Liver (tissue), 9 donors: ENCODE data around the gene MTHFD2. TPM values are rescaled to one million over a fixed set of nuclear protein-coding genes. Genes with fewer than 3 reads are reported as not detected.

Experiments used
- DNase-seq: peaks from one replicate; pipeline ENCODE4 v3.0.0-alpha.2; 2017; ENCODE audit warnings: low spot score
- H3K27ac ChIP-seq, 2 donors: one replicate each; pipeline ENCODE4 v1.7.0; 2013; ENCODE audit warnings: inconsistent platforms in 2 of 2, low read length in 2 of 2, control low read depth in 1 of 2, low read depth in 1 of 2, mild to moderate bottlenecking in 1 of 2
- H3K27me3 ChIP-seq, 4 donors: one replicate each; pipeline versions ENCODE4 v1.6.1 to v1.7.0; 2013; ENCODE audit warnings: low read length in 3 of 4, inconsistent platforms in 1 of 4, mild to moderate bottlenecking in 1 of 4, moderate library complexity in 1 of 4; ENCODE audit not compliant: control insufficient read depth in 4 of 4, insufficient read depth in 4 of 4
- H3K36me3 ChIP-seq, 4 donors: one replicate each; pipeline versions ENCODE4 v1.6.1 to v1.7.0; 2013; ENCODE audit warnings: low read length in 3 of 4, mild to moderate bottlenecking in 3 of 4, low read depth in 1 of 4, moderate library complexity in 1 of 4; ENCODE audit not compliant: control insufficient read depth in 4 of 4, insufficient read depth in 3 of 4
- H3K4me1 ChIP-seq, 4 donors: one replicate each; pipeline versions ENCODE4 v1.6.1 to v1.7.0; 2013; ENCODE audit warnings: low read length in 3 of 4, mild to moderate bottlenecking in 3 of 4, moderate library complexity in 1 of 4; ENCODE audit not compliant: control insufficient read depth in 4 of 4, insufficient read depth in 4 of 4
- H3K4me3 ChIP-seq, 3 donors: one replicate each; pipeline versions ENCODE4 v1.6.1 to v1.7.0; 2013; ENCODE audit warnings: low read length in 3 of 3, control low read depth in 1 of 3, low read depth in 1 of 3, mild to moderate bottlenecking in 1 of 3
- H3K9ac ChIP-seq, 2 donors: one replicate each; pipeline ENCODE4 v1.7.0; 2013; ENCODE audit warnings: low read length in 2 of 2, mild to moderate bottlenecking in 2 of 2, moderate library complexity in 2 of 2, control low read depth in 1 of 2, low read depth in 1 of 2
- H3K9me3 ChIP-seq, 4 donors: one replicate each; pipeline versions ENCODE4 v1.6.1 to v1.7.0; 2013; ENCODE audit warnings: low read length in 3 of 4; ENCODE audit not compliant: control insufficient read depth in 4 of 4
- FOXA1 ChIP-seq: IDR thresholded peaks from 2 replicates; pipeline ENCODE4 v1.6.1; 2016; ENCODE audit warnings: antibody characterized with exemption
- JUND ChIP-seq, 2 donors: IDR thresholded peaks; 2 replicates each; pipeline ENCODE4 v1.6.1; 2016; ENCODE audit warnings: antibody characterized with exemption in 2 of 2
- NR2F2 ChIP-seq: IDR thresholded peaks from 2 replicates; pipeline ENCODE4 v1.6.1; 2016; ENCODE audit warnings: antibody characterized with exemption
- RAD21 ChIP-seq, 2 donors: IDR thresholded peaks; 2 replicates each; pipeline ENCODE4 v1.6.1; 2016; ENCODE audit warnings: antibody characterized with exemption in 2 of 2, mild to moderate bottlenecking in 2 of 2
- SP1 ChIP-seq: IDR thresholded peaks from 2 replicates; pipeline ENCODE4 v1.6.1; 2018; ENCODE audit warnings: antibody characterized with exemption, mild to moderate bottlenecking
- TAF1 ChIP-seq: conservative IDR thresholded peaks from 2 replicates; pipeline ENCODE4 v1.6.1; 2016; ENCODE audit warnings: antibody characterized with exemption, mild to moderate bottlenecking
- YY1 ChIP-seq: IDR thresholded peaks from 2 replicates; pipeline ENCODE4 v1.6.1; 2016; ENCODE audit warnings: antibody characterized with exemption, mild to moderate bottlenecking
- ZBTB33 ChIP-seq: IDR thresholded peaks from 2 replicates; pipeline ENCODE4 v1.6.1; 2016; ENCODE audit warnings: antibody characterized with exemption
- WGBS: extraction: QIAGEN DNeasy Blood & Tissue Kit; methylation state at CpG from one replicate; pipeline ENCODE4 v1.1.7; 2013; 5-methylcytosine and 5-hydroxymethylcytosine counted together
- polyA plus RNA-seq, 2 donors: library from polyadenylated mRNA; stranded (reverse) in 1 of 2; unstranded in 1 of 2; fragments of 200-250 nt in 1 of 2; fragments of >200 nt in 1 of 2; fragmentation: Nextera tagmentation in 1 of 2; extraction: Ambion mirVana in 1 of 2; gene quantifications; one replicate each; pipeline versions ENCODE4 v1.2.1 to v1.2.3, GENCODE V29; 2013 to 2015
- total RNA-seq, 2 donors: library from RNA; depleted of rRNA; stranded (reverse); fragments of >200 nt; gene quantifications; one replicate each; pipeline ENCODE4 v1.2.3, GENCODE V29; 2014
- TF ChIP-seq, protein P1 (sequence below): IDR thresholded peaks from 2 replicates; pipeline ENCODE4 v1.6.1; 2016; ENCODE audit warnings: antibody characterized with exemption, mild to moderate bottlenecking
- TF ChIP-seq, protein P2 (sequence below): IDR thresholded peaks from 2 replicates; pipeline ENCODE4 v1.6.1; 2016; ENCODE audit warnings: antibody characterized with exemption
- TF ChIP-seq, protein P3 (sequence below): fragments of 150-350 bp; IDR thresholded peaks from 2 replicates; pipeline ENCODE4 v1.5.1; 2017; ENCODE audit warnings: improper control_type of control experiment, low read depth, low read length; ENCODE audit not compliant: missing input control
- donor health status: healthy.
- donor health status: healthy.
- donor health status: healthy.
- donor health status: healthy.
- donor health status: healthy.

The MTHFD2 gene
- total and polyA plus RNA-seq, 4 donors = 1.6 to 27.5 (median 2.8) TPM

- 95% methylated on average over 6 of the region's 6 CpGs for WGBS
- Histone ChIP-seq H3K9ac (no peak overlapping the region), H3K9me3 (no peaks in the 10 kb centered on the region), H3K27me3 (no peaks in the 10 kb centered on the region), H3K4me1 (no peaks in the 10 kb centered on the region), H3K27ac (no peak overlapping the region), H3K4me3 (no peak overlapping the region), H3K36me3 (no peaks in the 10 kb centered on the region)
- no peak for DNase-seq
- TF ChIP-seq, protein P1, sequence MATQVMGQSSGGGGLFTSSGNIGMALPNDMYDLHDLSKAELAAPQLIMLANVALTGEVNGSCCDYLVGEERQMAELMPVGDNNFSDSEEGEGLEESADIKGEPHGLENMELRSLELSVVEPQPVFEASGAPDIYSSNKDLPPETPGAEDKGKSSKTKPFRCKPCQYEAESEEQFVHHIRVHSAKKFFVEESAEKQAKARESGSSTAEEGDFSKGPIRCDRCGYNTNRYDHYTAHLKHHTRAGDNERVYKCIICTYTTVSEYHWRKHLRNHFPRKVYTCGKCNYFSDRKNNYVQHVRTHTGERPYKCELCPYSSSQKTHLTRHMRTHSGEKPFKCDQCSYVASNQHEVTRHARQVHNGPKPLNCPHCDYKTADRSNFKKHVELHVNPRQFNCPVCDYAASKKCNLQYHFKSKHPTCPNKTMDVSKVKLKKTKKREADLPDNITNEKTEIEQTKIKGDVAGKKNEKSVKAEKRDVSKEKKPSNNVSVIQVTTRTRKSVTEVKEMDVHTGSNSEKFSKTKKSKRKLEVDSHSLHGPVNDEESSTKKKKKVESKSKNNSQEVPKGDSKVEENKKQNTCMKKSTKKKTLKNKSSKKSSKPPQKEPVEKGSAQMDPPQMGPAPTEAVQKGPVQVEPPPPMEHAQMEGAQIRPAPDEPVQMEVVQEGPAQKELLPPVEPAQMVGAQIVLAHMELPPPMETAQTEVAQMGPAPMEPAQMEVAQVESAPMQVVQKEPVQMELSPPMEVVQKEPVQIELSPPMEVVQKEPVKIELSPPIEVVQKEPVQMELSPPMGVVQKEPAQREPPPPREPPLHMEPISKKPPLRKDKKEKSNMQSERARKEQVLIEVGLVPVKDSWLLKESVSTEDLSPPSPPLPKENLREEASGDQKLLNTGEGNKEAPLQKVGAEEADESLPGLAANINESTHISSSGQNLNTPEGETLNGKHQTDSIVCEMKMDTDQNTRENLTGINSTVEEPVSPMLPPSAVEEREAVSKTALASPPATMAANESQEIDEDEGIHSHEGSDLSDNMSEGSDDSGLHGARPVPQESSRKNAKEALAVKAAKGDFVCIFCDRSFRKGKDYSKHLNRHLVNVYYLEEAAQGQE = no peak
- TF ChIP-seq JUND (IDR thresholded peaks at IDR 0.05) = no peak
- no peak for TF ChIP-seq FOXA1
- TF ChIP-seq, protein P2, sequence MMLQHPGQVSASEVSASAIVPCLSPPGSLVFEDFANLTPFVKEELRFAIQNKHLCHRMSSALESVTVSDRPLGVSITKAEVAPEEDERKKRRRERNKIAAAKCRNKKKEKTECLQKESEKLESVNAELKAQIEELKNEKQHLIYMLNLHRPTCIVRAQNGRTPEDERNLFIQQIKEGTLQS = no peak
- TF ChIP-seq NR2F2 = no peak
- TF ChIP-seq, protein P3, sequence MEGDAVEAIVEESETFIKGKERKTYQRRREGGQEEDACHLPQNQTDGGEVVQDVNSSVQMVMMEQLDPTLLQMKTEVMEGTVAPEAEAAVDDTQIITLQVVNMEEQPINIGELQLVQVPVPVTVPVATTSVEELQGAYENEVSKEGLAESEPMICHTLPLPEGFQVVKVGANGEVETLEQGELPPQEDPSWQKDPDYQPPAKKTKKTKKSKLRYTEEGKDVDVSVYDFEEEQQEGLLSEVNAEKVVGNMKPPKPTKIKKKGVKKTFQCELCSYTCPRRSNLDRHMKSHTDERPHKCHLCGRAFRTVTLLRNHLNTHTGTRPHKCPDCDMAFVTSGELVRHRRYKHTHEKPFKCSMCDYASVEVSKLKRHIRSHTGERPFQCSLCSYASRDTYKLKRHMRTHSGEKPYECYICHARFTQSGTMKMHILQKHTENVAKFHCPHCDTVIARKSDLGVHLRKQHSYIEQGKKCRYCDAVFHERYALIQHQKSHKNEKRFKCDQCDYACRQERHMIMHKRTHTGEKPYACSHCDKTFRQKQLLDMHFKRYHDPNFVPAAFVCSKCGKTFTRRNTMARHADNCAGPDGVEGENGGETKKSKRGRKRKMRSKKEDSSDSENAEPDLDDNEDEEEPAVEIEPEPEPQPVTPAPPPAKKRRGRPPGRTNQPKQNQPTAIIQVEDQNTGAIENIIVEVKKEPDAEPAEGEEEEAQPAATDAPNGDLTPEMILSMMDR = no peak
- TF ChIP-seq ZBTB33 = no peak
- no peak for TF ChIP-seq YY1
- no peak for TF ChIP-seq SP1
Measured at GRCh38 chr2:74232426-74232825, 34.0 kb downstream of the MTHFD2 start.

DNA sequence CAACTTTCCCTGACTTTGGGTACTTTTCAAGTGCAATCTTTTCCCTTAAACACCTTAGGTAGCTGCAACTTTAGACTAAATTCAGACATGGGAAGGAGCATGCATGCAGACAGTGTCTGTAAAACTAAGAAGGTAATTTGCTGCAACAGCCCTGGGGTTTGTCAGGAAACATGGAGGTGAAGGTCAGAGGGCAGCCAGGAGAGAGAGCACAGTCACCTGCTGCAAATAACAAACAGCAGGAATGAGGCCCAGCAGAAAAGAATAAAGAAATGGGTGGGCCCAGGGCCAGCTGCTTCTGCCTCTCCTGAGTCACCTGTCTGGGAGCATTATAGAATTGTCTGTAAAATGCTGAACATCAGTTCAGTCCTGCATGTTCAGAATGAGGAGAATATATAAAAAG lies 35.2 kb downstream of the MTHFD2 start:
- H3K9me3 ChIP-seq = no peaks in the 10 kb centered on the region
- no peak for DNase-seq
- TF ChIP-seq SP1 = no peak
- TF ChIP-seq JUND (IDR thresholded peaks at IDR 0.05) = no peak
- TF ChIP-seq, protein P3 = no peak
- TF ChIP-seq TAF1 = no peak
- TF ChIP-seq RAD21 (IDR thresholded peaks at IDR 0.05) = no peak

More for the DNA sequence above, 35.2 kb downstream of the MTHFD2 start:
- Histone ChIP-seq H3K4me3 (no peak overlapping the region), H3K9ac (no peak overlapping the region), H3K27ac (no peak overlapping the region), H3K36me3 (no peaks in the 10 kb centered on the region), H3K27me3 (no peaks in the 10 kb centered on the region), H3K4me1 (no peaks in the 10 kb centered on the region)
